Measurements from ENCODE around the gene TNFAIP8. TPM values are rescaled to one million over a fixed set of nuclear protein-coding genes. Genes with fewer than 3 reads are reported as not detected.

The TNFAIP8 gene
- polyA plus RNA-seq, 1 of the 3 experiments (the other 2 are of a cell fraction), result 31.3 TPM

GRCh38 chr5:119367502-119368237 lies 11.9 kb downstream of the TNFAIP8 start:
- no peaks in the 10 kb centered on the region for H3K9me3 ChIP-seq
- WGBS (ENCODE audit: low lambda C conversion rate), result 35% methylated on average over 1 of the region's 1 CpG
- no peaks in the 10 kb centered on the region for H3K36me3 ChIP-seq (replicated peaks in 1 of 2; ENCODE audit: control insufficient read depth in 1 of 2, insufficient read depth in 2 of 2, low read length in 1 of 2)
- H3K4me3 ChIP-seq (ENCODE audit: low read depth in 2 of 2, low read length in 1 of 2), result no peak overlapping the region
- H3K4me2 ChIP-seq, result peak overlapping the region; percentile 20; the same call in 1 of the 2 replicates
- POLR2A ChIA-PET, result no interaction called here
- H3K9ac ChIP-seq, result no peak overlapping the region; the same call in 1 of the 2 replicates
- no peak for DNase-seq
- H4K20me1 ChIP-seq (ENCODE audit: insufficient read depth), result no peaks in the 10 kb centered on the region
- no peak overlapping the region for H2AFZ ChIP-seq (ENCODE audit: low read depth)
- H3K27me3 ChIP-seq (ENCODE audit: insufficient read depth), result no peaks in the 10 kb centered on the region
- peaks cover 4 to 25% of the 10 kb centered on the region in 2 experiments; a peak in 3 of 4 replicates for H3K4me1 ChIP-seq (ENCODE audit: control insufficient read depth in 1 of 2, insufficient read depth in 2 of 2, low read depth in 1 of 2, low read length in 1 of 2)
- CTCF ChIA-PET, result no interaction called here
- TF ChIP-seq MEF2A (IDR thresholded peaks at IDR 0.05; ENCODE audit: borderline replicate concordance, low read depth) (0 out of 2 replicates have a peak, but pooled peaks have one; percentile 14), TCF12 (IDR thresholded peaks at IDR 0.05) (0 out of 2 replicates have a peak, but pooled peaks have one; percentile 14), RFX5 (IDR thresholded peaks at IDR 0.05; ENCODE audit: low read length) (no peak), JUND (IDR thresholded peaks at IDR 0.05) (0 out of 2 replicates have a peak, but pooled peaks have one; percentile 15)
- peaks cover 27% of the 10 kb centered on the region for H3K79me2 ChIP-seq (ENCODE audit: insufficient read depth)
- no peaks in the 10 kb centered on the region for H3K9me2 ChIP-seq
- peaks cover 9% of the 10 kb centered on the region for H3F3A ChIP-seq (replicated peaks; ENCODE audit: insufficient read depth)
- peak overlapping the region in 1 of 2 experiments; percentile 60; a peak in 3 of 4 replicates for H3K27ac ChIP-seq (ENCODE audit: low read depth in 2 of 2, low read length in 1 of 2)

- H3K9me2 ChIP-seq, result no peaks in the 10 kb centered on the region
These were observed 12.4 kb downstream of the TNFAIP8 start for GRCh38 chr5:119368238-119368630.

More at GRCh38 chr5:119368238-119368630, 12.4 kb downstream of the TNFAIP8 start:
- DNase-seq, result no peak
- H3K9ac ChIP-seq, result no peak overlapping the region
- no peaks in the 10 kb centered on the region for H4K20me1 ChIP-seq (ENCODE audit: insufficient read depth)
- H3K9me3 ChIP-seq, result no peaks in the 10 kb centered on the region
- H3K27me3 ChIP-seq (ENCODE audit: insufficient read depth), result no peaks in the 10 kb centered on the region
- no peak overlapping the region for H3K4me3 ChIP-seq (ENCODE audit: low read depth in 2 of 2, low read length in 1 of 2)
- TF ChIP-seq SMC3 (IDR thresholded peaks at IDR 0.05; ENCODE audit: low read depth, low read length) (no peak), GATA2 (CRISPR knock-in tag; IDR thresholded peaks at IDR 0.05) (no peak), RCOR1 (IDR thresholded peaks at IDR 0.05; ENCODE audit: low read length) (no peak), FOXJ3 (CRISPR knock-in tag; IDR thresholded peaks at IDR 0.05) (no peak), RAD21 (IDR thresholded peaks at IDR 0.05; ENCODE audit: low read length) (no peak), PBX3 (IDR thresholded peaks at IDR 0.05) (no peak), NRF1 (IDR thresholded peaks at IDR 0.05; ENCODE audit: low read depth, low read length) (no peak), MEF2A (IDR thresholded peaks at IDR 0.05; ENCODE audit: borderline replicate concordance, low read depth) (no peak)
- peak overlapping the region; percentile 20; the same call in 1 of the 2 replicates for H3K4me2 ChIP-seq
- POLR2A ChIA-PET, result no interaction called here
- H3F3A ChIP-seq (replicated peaks; ENCODE audit: insufficient read depth), result peaks cover 9% of the 10 kb centered on the region
- WGBS (ENCODE audit: low lambda C conversion rate), result 80% methylated on average over 4 of the region's 4 CpGs
- H3K79me2 ChIP-seq (ENCODE audit: insufficient read depth), result peaks cover 27% of the 10 kb centered on the region
- peak overlapping the region in 1 of 2 experiments; percentile 60; a peak in 1 of 4 replicates for H3K27ac ChIP-seq (ENCODE audit: low read depth in 2 of 2, low read length in 1 of 2)
- H2AFZ ChIP-seq (ENCODE audit: low read depth), result no peak overlapping the region
- peaks cover 4 to 25% of the 10 kb centered on the region in 2 experiments; a peak in 3 of 4 replicates for H3K4me1 ChIP-seq (ENCODE audit: control insufficient read depth in 1 of 2, insufficient read depth in 2 of 2, low read depth in 1 of 2, low read length in 1 of 2)
- CTCF ChIA-PET, result no interaction called here
- H3K36me3 ChIP-seq (replicated peaks in 1 of 2; ENCODE audit: control insufficient read depth in 1 of 2, insufficient read depth in 2 of 2, low read length in 1 of 2), result no peaks in the 10 kb centered on the region

All from SK-N-SH (cell line).